ENCODE measurements around the gene CAVIN1. TPM values are rescaled to one million over a fixed set of nuclear protein-coding genes. Genes with fewer than 3 reads are reported as not detected.
"Not testable (repeated sequence)": the region's sequence is repeated elsewhere in the genome, so short reads cannot be mapped to it uniquely, and the experiment has no call there.

CAVIN1 gene
- total RNA-seq, 2 donors from 2014 or later = 214 to 220 TPM

- intact Hi-C loops (cut with DNase I) = no loop called here
- Histone ChIP-seq H3K27me3 (replicated peaks; ENCODE audit: insufficient read depth) (no peaks in the 10 kb centered on the region), H3K27ac (no peak overlapping the region), H3K9me3 (no peaks in the 10 kb centered on the region), H3K4me3 (no peak overlapping the region), H3K4me1 (replicated peaks) (peaks cover 3% of the 10 kb centered on the region), H3K36me3 (no peaks in the 10 kb centered on the region)
- DNase-seq (ENCODE audit: low spot score) = no peak
- no peak for TF ChIP-seq POLR2AphosphoS5 (IDR thresholded peaks at IDR 0.05)
- TF ChIP-seq POLR2A (IDR thresholded peaks at IDR 0.05) = no peak
- no peak for TF ChIP-seq CTCF (IDR thresholded peaks at IDR 0.05)
- 49% methylated on average over 7 of the region's 7 CpGs for WGBS
Measured at GRCh38 chr17:42363767-42364585, 59.1 kb downstream of the CAVIN1 start.

GRCh38 chr17:42363231-42363630, 59.8 kb downstream of the CAVIN1 start:
- no peak overlapping the region for H3K4me3 ChIP-seq
- no peak for DNase-seq (ENCODE audit: low spot score)
- WGBS = 92% methylated on average over 1 of the region's 1 CpG
- intact Hi-C loops (cut with DNase I) = no loop called here
- TF ChIP-seq POLR2A (IDR thresholded peaks at IDR 0.05) = no peak
- no peak for TF ChIP-seq CTCF (IDR thresholded peaks at IDR 0.05)
- no peak for TF ChIP-seq POLR2AphosphoS5 (IDR thresholded peaks at IDR 0.05)
- no peaks in the 10 kb centered on the region for H3K9me3 ChIP-seq
- no peaks in the 10 kb centered on the region for H3K27me3 ChIP-seq (replicated peaks; ENCODE audit: insufficient read depth)
- no peak overlapping the region for H3K27ac ChIP-seq
- H3K4me1 ChIP-seq (replicated peaks) = peaks cover 6% of the 10 kb centered on the region
- H3K36me3 ChIP-seq = no peaks in the 10 kb centered on the region

GRCh38 chr17:42362245-42362961, 60.7 kb downstream of the CAVIN1 start:
- H3K27me3 ChIP-seq (replicated peaks; ENCODE audit: insufficient read depth) = no peaks in the 10 kb centered on the region
- no peak for TF ChIP-seq POLR2AphosphoS5 (IDR thresholded peaks at IDR 0.05)
- no peak for TF ChIP-seq CTCF (IDR thresholded peaks at IDR 0.05)
- TF ChIP-seq POLR2A (IDR thresholded peaks at IDR 0.05) = no peak
- peaks cover 6% of the 10 kb centered on the region for H3K4me1 ChIP-seq (replicated peaks)
- 80% methylated on average over 7 of the region's 7 CpGs for WGBS
- no peaks in the 10 kb centered on the region for H3K9me3 ChIP-seq
- H3K27ac ChIP-seq = no peak overlapping the region
- H3K4me3 ChIP-seq = no peak overlapping the region
- DNase-seq (ENCODE audit: low spot score) = no peak
- no peaks in the 10 kb centered on the region for H3K36me3 ChIP-seq
- intact Hi-C loops (cut with DNase I) = no loop called here

- H3K27ac ChIP-seq = no peak overlapping the region
- WGBS = 34% methylated on average over 2 of the region's 2 CpGs
Measured at GRCh38 chr17:42361781-42362186, 61.3 kb downstream of the CAVIN1 start.

GRCh38 chr17:42360388-42360787, 62.7 kb downstream of the CAVIN1 start:
- H3K9me3 ChIP-seq; intact Hi-C loops (cut with DNase I); H3K36me3 ChIP-seq; H3K27ac ChIP-seq; H3K4me3 ChIP-seq; DNase-seq (ENCODE audit: low spot score); H3K27me3 ChIP-seq (replicated peaks; ENCODE audit: insufficient read depth): not testable (repeated sequence)
- H3K4me1 ChIP-seq (replicated peaks) = peaks cover 10% of the 10 kb centered on the region
- WGBS = 94% methylated on average over 2 of the region's 2 CpGs

More at GRCh38 chr17:42361781-42362186, 61.3 kb downstream of the CAVIN1 start:
- Histone ChIP-seq H3K36me3 (no peaks in the 10 kb centered on the region), H3K9me3 (no peaks in the 10 kb centered on the region), H3K4me1 (replicated peaks) (peaks cover 6% of the 10 kb centered on the region), H3K27me3 (replicated peaks; ENCODE audit: insufficient read depth) (no peaks in the 10 kb centered on the region), H3K4me3 (no peak overlapping the region)
- TF ChIP-seq POLR2A (IDR thresholded peaks at IDR 0.05) (no peak), POLR2AphosphoS5 (IDR thresholded peaks at IDR 0.05) (no peak), CTCF (IDR thresholded peaks at IDR 0.05) (no peak)
- intact Hi-C loops (cut with DNase I) = no loop called here
- DNase-seq (ENCODE audit: low spot score) = no peak
